AG09309 (cell line): ENCODE measurements around the gene SCN5A.

Source experiments
- DNase-seq: peaks from one replicate; pipeline ENCODE4 v3.0.0-alpha.2; 2010; ENCODE audit warnings: low read depth
- H3K4me3 ChIP-seq: 2 replicates; pipeline ENCODE4 v1.5.1; 2011; ENCODE audit warnings: mild to moderate bottlenecking, low read depth, low read length, moderate library complexity; ENCODE audit not compliant: control insufficient read depth
- TF ChIP-seq, protein P1 (sequence below): IDR thresholded peaks from 2 replicates; pipeline ENCODE4 v1.5.1; 2011; ENCODE audit warnings: mild to moderate bottlenecking, low read depth, low read length, inconsistent platforms; ENCODE audit not compliant: insufficient read depth, control insufficient read depth; ENCODE audit errors: missing control alignments

SCN5A gene

GRCh38 chr3:38632989-38633388 lies 16.5 kb downstream of the SCN5A start:
- TF ChIP-seq, protein P1, sequence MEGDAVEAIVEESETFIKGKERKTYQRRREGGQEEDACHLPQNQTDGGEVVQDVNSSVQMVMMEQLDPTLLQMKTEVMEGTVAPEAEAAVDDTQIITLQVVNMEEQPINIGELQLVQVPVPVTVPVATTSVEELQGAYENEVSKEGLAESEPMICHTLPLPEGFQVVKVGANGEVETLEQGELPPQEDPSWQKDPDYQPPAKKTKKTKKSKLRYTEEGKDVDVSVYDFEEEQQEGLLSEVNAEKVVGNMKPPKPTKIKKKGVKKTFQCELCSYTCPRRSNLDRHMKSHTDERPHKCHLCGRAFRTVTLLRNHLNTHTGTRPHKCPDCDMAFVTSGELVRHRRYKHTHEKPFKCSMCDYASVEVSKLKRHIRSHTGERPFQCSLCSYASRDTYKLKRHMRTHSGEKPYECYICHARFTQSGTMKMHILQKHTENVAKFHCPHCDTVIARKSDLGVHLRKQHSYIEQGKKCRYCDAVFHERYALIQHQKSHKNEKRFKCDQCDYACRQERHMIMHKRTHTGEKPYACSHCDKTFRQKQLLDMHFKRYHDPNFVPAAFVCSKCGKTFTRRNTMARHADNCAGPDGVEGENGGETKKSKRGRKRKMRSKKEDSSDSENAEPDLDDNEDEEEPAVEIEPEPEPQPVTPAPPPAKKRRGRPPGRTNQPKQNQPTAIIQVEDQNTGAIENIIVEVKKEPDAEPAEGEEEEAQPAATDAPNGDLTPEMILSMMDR, result no peak
- no peak for DNase-seq
- no peak overlapping the region for H3K4me3 ChIP-seq

DNA sequence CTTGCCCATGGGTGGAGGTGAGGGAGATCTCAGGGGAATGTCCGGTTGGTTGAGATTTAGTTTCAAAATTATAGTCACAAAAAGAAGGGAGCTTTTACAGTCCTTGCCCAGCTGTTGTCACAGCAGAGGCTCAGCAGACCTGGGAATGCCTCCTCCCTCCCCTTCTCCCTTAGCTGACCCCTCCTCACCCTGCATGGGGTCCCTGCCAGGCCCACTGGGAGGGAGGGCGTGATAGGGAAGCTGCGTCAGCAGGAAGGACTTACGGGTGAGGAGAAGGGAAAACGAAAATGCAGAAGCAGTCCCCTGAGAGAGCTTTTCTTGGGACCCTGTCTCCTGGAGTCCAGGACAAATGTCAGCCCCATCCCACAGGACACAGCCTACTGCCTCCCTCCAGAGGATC lies 18.9 kb downstream of the SCN5A start:
- TF ChIP-seq, protein P1, result no peak
- no peak for DNase-seq
- no peak overlapping the region for H3K4me3 ChIP-seq

DNA sequence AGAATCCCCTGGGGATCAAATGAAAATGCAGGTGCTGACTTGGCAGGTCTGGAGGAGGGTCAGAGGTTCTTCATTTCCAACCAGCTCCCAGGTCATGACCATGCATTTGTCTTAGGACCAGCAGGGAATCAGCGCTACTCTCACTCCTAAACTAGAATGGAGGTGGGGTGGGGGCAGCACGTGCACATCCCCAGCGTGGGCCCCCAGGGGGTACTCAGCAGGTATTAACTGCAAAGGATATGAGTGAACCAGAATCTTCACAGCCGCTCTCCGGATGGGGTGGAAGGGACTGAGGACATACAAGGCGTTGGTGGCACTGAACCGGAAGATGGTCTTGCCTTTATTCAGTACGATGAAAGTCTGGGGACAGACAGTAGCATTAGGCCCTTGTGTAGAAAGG lies 19.4 kb downstream of the SCN5A start:
- TF ChIP-seq, protein P1, result no peak
- H3K4me3 ChIP-seq, result no peak overlapping the region
- no peak for DNase-seq

GRCh38 chr3:38628835-38629234 lies 20.7 kb downstream of the SCN5A start:
- DNase-seq, result no peak
- TF ChIP-seq, protein P1, result no peak
- no peak overlapping the region for H3K4me3 ChIP-seq

DNA sequence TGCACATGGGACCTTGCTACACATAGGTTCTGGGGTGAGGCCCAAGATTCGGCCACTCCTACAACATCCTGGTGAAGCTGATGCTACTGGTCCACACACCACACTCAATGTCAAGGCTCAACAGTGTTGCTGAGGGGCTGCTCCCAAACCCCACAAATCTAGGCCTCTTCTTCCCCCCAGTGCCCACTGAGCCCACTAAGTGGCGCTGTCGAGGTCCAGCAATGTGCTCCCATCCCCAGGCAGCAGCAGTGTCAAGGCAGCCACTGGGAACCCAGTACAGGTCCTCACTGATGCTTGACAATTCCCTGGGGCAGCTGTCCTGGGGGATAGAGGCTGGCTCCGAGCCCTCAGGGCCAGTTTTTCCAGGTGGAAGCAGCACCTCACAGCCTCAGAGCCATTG lies 21.5 kb downstream of the SCN5A start:
- no peak for DNase-seq
- TF ChIP-seq, protein P1, result peak; percentile 49
- no peak overlapping the region for H3K4me3 ChIP-seq

GRCh38 chr3:38626171-38626570 lies 23.3 kb downstream of the SCN5A start:
- DNase-seq, result no peak
- TF ChIP-seq, protein P1, result no peak
- no peak overlapping the region for H3K4me3 ChIP-seq

GRCh38 chr3:38623539-38623938 lies 25.9 kb downstream of the SCN5A start:
- TF ChIP-seq, protein P1, result no peak
- no peak for DNase-seq
- no peak overlapping the region for H3K4me3 ChIP-seq
